Left ventricle myocardium inferior (tissue), 1 donor: ENCODE results near the gene PARD6B. TPM values are rescaled to one million over a fixed set of nuclear protein-coding genes. Genes with fewer than 3 reads are reported as not detected.
"Not testable (repeated sequence)": the region's sequence is repeated elsewhere in the genome, so short reads cannot be mapped to it uniquely, and the experiment has no call there.

Experiments
- DNase-seq: peaks from one replicate; pipeline ENCODE4 v3.0.0-alpha.2; 2020
- H3K27ac ChIP-seq: fragments of 200-600 bp; replicated peaks from 2 replicates; pipeline ENCODE4 v1.8.0; 2021
- H3K27me3 ChIP-seq: fragments of 200-600 bp; 2 replicates; pipeline ENCODE4 v1.8.0; 2021; ENCODE audit warnings: low read depth
- H3K36me3 ChIP-seq: fragments of 200-600 bp; 2 replicates; pipeline ENCODE4 v1.8.0; 2021
- H3K4me1 ChIP-seq: fragments of 200-600 bp; 2 replicates; pipeline ENCODE4 v1.8.0; 2021
- H3K4me3 ChIP-seq: fragments of 200-600 bp; 2 replicates; pipeline ENCODE4 v1.8.0; 2021; ENCODE audit warnings: mild to moderate bottlenecking, moderate library complexity
- H3K9me3 ChIP-seq: fragments of 200-600 bp; replicated peaks from 2 replicates; pipeline ENCODE4 v1.8.0; 2021
- intact Hi-C: fragments of 100-400 bp; cut with micrococcal nuclease; formaldehyde crosslinking; loops from one replicate; pipeline ENCODE4 v1.11.0; 2022
- total RNA-seq: library from RNA; stranded (reverse); fragmentation: NEBNext Ultra II Directional; extraction: Animal tissue kit (Norgen Biotek cat#: 25700); gene quantifications from one replicate; pipeline ENCODE4 v1.2.1, GENCODE V29; 2021
- TF ChIP-seq, protein P1 (sequence below): fragments of 200-600 bp; IDR thresholded peaks from 2 replicates; pipeline ENCODE4 v1.8.0; 2021; ENCODE audit warnings: antibody characterized with exemption, mild to moderate bottlenecking, borderline replicate concordance
- donor health status: DM: no; HTN: yes; CAD: no; lungs with severe emphysema.

The PARD6B gene
- total RNA-seq, 1 donor from 2014 or later: 3.4 TPM

DNA sequence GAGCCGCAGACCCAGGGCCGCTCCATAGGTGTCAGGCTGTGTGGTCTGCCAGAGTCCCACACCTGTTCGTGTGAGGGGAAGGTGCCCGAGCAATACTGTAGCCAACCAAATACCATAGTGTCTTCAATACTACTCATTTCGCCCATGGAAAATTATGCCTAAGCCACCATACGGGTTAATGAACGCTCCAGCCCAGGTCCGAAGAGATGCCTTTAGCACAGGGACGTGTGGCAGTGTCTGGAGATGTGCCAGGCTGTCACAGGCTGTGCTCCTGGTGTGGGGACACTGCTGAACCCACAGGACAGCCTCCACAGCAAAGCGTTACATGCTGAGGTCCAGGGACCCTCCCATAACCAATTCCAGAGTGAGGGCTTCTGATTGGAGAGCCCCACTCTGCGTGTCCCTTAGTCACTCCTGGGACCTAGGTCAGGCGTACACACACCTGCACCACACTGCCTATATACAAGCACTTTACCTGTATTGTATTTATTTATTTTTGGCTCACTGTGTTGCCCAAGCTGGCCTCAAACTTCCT is 38.2 kb downstream of the PARD6B start:
- H3K36me3 ChIP-seq, H3K4me1 ChIP-seq, H3K27me3 ChIP-seq, H3K4me3 ChIP-seq, intact Hi-C loops, H3K27ac ChIP-seq, H3K9me3 ChIP-seq, DNase-seq: not testable (repeated sequence)

DNA sequence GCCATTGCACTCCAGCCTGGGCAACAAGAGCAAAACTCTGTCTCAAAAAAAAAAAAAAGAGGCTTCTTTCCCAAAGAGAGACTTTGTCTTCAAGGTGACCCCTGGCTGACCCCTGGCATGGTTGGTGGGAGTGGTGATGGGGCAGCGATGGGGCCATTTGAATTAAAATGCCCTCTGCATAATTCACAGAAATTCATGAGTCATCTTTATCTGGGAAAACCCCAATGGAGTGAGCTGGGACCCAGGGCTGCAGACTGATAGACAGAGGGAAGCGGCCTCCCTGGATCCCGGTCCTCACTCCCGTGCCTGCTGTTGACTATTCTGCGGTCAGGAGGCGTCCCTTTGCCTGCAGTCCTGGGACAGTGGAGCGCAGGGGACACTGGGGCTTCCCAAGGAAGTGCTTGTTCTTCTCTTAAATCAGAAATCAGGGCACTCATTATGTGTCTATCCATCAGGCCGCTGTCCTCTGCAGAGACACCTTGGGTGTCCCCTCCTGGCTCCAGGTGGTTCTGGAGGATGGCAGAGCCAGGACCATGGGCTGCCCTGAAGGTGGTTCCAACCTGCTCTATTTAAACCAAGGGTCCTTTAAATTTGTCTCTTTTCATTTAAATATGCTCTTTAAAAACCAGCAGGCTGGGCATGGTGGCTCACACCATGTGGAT is 40.2 kb downstream of the PARD6B start:
- H3K27ac ChIP-seq, DNase-seq, H3K4me3 ChIP-seq, H3K9me3 ChIP-seq, H3K4me1 ChIP-seq, intact Hi-C loops, H3K36me3 ChIP-seq, H3K27me3 ChIP-seq: not testable (repeated sequence)

DNA sequence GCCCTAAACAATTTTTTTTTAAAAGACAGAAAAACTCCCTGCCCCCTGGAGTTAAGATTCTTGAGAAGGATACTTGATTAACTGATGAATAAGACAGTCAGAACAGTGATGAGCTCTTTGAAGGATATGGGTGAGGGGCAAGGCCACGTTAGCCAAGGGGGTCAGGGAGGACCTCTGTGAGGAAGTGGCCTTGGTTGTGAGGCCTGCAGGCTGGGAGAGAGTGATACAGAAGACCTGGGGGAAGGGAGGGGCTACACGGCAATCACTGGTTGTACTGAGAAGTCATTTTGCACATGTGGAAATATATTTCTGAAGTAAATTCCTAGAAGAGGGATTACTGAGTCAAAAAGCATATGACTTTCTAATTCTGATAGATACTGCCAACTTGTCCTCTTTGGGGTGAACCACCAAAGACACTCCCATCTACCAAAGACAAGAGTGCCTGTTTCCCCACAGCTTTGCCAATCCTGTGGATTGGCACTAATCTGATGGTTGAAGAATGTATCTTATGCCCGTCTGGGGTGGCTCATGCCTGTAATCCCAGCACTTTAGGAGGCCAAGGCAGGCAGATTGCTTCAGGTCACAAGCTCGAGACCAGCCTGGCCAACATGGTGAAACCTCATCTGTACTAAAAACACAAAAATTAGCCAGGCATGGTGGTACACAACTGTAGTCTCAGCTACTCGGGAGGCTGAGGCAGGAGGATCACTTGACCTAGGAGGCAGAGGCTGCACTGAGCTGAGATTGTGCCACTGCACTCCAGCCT is 41.2 kb downstream of the PARD6B start:
- Histone ChIP-seq H3K27me3 (peaks cover 8% of the 10 kb centered on the region), H3K36me3 (no peaks in the 10 kb centered on the region), H3K27ac (no peak overlapping the region), H3K4me1 (no peaks in the 10 kb centered on the region), H3K9me3 (no peaks in the 10 kb centered on the region), H3K4me3 (no peak overlapping the region)
- DNase-seq: no peak
- intact Hi-C loops: no loop called here
- TF ChIP-seq, protein P1, sequence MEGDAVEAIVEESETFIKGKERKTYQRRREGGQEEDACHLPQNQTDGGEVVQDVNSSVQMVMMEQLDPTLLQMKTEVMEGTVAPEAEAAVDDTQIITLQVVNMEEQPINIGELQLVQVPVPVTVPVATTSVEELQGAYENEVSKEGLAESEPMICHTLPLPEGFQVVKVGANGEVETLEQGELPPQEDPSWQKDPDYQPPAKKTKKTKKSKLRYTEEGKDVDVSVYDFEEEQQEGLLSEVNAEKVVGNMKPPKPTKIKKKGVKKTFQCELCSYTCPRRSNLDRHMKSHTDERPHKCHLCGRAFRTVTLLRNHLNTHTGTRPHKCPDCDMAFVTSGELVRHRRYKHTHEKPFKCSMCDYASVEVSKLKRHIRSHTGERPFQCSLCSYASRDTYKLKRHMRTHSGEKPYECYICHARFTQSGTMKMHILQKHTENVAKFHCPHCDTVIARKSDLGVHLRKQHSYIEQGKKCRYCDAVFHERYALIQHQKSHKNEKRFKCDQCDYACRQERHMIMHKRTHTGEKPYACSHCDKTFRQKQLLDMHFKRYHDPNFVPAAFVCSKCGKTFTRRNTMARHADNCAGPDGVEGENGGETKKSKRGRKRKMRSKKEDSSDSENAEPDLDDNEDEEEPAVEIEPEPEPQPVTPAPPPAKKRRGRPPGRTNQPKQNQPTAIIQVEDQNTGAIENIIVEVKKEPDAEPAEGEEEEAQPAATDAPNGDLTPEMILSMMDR: no peak

DNA sequence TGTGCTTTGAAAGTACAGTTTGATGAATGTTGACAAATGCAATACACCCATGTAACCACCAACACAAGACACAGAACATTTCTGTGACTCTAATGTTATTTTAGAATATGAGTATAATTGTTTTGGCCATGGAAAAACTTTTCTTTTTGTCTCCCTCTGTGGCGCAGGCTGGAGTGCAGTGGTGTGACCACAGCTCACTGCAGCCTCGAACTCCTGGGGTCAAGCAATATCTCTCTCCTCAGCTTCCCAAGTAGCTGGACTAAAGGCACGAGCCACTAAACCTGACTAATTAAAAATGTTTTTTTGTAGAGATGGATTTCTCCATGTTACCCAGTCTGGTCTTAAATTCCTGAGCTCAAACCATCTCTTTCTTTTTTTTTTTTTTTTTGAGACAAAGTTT is 43.1 kb downstream of the PARD6B start:
- no peak for DNase-seq
- H3K4me3 ChIP-seq: no peak overlapping the region
- H3K36me3 ChIP-seq: no peaks in the 10 kb centered on the region
- H3K27ac ChIP-seq: no peak overlapping the region
- H3K4me1 ChIP-seq: no peaks in the 10 kb centered on the region
- TF ChIP-seq, protein P1: no peak
- peaks cover 12% of the 10 kb centered on the region for H3K27me3 ChIP-seq
- intact Hi-C loops: no loop called here
- H3K9me3 ChIP-seq: no peaks in the 10 kb centered on the region

DNA sequence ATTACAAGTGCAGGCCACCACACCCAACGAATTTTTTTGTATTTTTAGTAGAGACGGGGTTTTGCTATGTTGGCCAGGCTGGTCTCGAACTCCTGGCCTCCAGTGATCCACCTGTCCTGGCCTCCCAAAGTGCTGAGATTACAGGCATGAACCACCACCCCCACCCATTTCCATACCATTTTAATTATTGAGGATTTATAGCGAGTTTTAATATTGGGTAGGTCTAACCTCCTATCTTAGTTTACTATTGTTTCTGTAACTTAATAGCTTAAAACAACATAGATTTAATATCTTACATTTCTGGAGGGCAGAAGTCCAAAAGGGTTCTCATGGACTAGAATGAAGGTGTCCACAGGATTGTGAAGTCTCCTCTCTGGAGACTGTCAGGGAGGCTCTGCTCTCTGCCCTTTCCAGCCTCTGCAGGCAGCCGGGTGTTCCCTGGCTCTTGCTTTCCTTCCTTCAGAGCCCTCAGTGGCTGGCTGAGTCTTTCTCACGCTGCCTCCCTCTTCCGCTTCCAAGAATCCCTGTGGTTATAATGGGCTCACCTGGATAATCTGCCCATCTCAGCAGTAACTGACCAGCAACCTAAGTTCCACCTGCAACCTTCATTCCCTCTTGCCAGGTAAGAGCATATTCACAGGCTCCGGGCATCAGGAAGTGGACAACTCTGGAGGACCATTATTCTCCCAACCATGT is 44.9 kb downstream of the PARD6B start:
- intact Hi-C loops: no loop called here
- no peaks in the 10 kb centered on the region for H3K36me3 ChIP-seq
- no peak for DNase-seq
- H3K27ac ChIP-seq: no peak overlapping the region
- H3K4me1 ChIP-seq: no peaks in the 10 kb centered on the region
- H3K9me3 ChIP-seq: no peaks in the 10 kb centered on the region
- peaks cover 18% of the 10 kb centered on the region for H3K27me3 ChIP-seq
- H3K4me3 ChIP-seq: no peak overlapping the region
- TF ChIP-seq, protein P1: no peak

DNA sequence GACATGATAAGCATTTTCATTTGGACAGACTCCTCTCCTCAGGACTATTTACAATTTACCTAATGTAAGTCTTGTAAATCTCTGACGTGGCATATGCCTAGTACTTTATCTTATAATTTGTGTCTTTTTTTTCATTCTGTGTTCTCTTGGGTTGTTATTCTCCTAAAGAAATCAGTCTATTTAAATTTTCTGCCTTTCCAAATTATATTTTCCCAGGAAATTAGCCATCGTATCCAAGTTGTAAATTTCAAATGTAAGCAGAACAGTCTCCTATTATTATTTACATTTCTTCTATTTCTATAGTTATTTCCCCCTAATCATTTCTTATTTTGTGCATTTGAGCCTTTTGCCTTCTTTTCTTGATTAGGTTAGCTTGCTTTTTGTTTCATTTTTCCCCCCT is 46.0 kb downstream of the PARD6B start:
- Histone ChIP-seq H3K4me1 (no peaks in the 10 kb centered on the region), H3K9me3 (no peaks in the 10 kb centered on the region), H3K4me3 (no peak overlapping the region), H3K36me3 (no peaks in the 10 kb centered on the region), H3K27me3 (peaks cover 18% of the 10 kb centered on the region), H3K27ac (no peak overlapping the region)
- intact Hi-C loops: no loop called here
- DNase-seq: no peak
- TF ChIP-seq, protein P1: no peak

DNA sequence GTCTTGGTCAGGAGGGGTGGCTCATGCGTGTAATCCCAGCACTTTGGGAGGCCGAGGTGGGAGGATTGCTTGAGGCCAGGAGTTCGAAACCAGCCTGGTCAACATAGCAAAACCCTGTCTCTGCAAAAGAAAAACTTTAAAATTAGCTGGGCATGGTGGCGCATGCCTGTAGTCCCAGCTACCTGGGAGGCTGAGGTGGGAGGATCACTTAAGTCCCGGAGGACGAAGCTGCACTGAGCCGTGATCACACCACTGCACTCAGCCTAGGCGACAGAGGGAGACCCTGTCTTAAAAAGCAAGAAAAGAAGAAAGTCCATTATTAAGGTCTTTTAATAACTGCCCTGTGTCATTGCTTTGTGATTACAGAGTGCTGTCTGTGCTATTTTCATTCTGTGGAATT is 47.6 kb downstream of the PARD6B start:
- H3K27ac ChIP-seq, H3K4me3 ChIP-seq, H3K9me3 ChIP-seq, DNase-seq, H3K4me1 ChIP-seq, H3K36me3 ChIP-seq, intact Hi-C loops: not testable (repeated sequence)
- peaks cover 18% of the 10 kb centered on the region for H3K27me3 ChIP-seq
